NCI-H345 treated with DMSO at 0.1 percent for 48 hours (cell line): Measurements from ENCODE around the gene ELP5.

Source experiments
- DNase-seq: peaks from one replicate; lab custom pipeline; 2025; ENCODE audit not compliant: unreplicated experiment; lab: John Stamatoyannopoulos, UW

ELP5 gene

DNA sequence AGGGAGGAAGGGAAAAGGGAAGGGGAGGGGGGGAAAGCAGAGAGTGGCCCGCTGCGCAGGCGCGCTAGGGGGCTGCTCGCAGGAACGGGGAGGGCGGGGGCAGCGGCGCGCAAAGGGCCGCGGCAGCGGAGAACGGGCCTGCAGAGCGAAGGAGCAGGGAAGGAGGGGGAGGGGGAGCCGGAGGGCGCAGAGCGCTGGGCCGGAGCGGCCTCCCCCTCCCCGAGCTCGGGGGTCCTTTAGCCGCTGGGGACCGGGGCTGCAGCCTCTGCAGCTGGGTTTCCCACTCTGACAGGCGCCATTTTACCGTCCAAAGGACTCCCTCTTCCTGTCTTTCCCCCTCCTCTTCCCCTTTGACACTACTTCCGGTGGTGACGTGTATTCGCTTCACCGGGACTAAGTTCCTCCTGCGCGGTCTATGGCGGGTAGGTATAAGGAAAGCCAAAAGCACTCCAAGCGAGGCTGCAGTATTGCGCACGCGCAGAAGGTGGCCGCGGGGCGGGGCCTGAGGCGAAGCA lies 297 bp upstream of the ELP5 start, which contains the start of gene CTDNEP1:
CTDNEP1 (minus strand) TSS at position 74 of the 515 bp plus-strand sequence. CDS start 438 bp downstream, outside the sequence.
- DNase-seq: peak; percentile 88

DNA sequence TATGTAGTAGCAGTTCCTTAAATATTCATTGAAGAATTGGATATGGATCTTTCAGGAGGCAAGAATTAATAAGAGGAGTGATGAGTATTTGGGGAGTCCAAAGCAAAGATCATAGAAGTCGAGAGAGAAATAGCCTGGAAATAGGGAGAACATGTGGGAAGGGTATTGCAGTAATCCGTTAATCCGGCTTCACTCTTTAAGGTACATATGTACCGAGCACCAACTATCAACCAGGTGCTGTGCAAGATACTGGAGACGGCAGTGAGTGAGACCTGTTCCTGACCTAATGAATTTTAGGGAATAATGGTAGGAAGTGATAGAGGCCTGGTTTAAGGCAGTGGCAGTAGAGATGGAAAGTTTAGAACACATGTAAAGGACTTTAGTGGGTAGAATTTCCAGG lies 1.1 kb downstream of the ELP5 start:
- DNase-seq: no peak

DNA sequence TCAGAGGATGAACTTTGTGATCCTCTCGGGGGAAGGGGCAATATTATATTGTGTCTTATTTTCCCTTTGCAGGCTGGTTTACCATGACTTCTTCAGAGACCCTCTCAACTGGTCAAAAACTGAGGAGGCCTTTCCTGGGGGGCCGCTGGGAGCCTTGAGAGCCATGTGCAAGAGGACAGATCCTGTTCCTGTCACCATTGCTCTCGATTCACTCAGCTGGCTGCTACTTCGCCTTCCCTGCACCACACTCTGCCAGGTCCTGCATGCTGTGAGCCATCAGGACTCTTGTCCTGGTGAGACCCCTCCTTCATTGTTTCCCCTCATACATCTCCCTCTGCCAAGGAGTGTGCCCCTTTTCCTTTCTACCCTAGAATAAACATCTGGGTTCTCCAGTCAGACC lies 2.5 kb downstream of the ELP5 start:
- DNase-seq: no peak

DNA sequence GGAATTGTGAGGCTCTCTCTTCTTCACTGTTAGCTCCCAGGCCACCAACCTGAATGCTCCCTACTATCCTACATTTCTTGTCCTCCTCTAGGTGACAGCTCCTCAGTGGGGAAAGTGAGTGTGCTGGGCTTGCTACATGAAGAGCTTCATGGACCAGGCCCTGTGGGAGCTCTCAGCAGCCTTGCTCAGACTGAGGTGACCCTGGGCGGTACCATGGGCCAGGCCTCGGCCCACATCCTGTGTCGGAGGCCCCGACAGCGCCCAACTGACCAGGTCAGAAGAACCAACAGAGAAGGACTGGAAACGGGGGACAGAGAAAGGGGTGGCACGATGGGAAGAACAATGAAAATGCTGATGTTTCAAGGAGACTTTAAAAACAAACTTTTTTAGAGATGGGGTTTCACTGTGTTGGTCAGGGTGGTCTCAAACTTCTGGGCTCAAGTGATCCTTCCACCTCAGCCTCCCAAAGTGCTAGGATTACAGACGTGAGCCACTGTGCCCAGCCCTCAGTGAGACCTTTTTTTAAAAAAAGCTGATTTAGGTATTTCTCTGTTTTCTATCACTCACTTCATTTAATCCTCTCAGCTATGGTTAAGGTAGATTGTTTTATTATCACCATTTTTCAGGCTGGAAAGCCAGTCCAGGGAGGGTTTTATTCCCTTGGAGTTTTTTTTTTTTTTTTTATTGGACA lies 4.9 kb downstream of the ELP5 start:
- DNase-seq: no peak

DNA sequence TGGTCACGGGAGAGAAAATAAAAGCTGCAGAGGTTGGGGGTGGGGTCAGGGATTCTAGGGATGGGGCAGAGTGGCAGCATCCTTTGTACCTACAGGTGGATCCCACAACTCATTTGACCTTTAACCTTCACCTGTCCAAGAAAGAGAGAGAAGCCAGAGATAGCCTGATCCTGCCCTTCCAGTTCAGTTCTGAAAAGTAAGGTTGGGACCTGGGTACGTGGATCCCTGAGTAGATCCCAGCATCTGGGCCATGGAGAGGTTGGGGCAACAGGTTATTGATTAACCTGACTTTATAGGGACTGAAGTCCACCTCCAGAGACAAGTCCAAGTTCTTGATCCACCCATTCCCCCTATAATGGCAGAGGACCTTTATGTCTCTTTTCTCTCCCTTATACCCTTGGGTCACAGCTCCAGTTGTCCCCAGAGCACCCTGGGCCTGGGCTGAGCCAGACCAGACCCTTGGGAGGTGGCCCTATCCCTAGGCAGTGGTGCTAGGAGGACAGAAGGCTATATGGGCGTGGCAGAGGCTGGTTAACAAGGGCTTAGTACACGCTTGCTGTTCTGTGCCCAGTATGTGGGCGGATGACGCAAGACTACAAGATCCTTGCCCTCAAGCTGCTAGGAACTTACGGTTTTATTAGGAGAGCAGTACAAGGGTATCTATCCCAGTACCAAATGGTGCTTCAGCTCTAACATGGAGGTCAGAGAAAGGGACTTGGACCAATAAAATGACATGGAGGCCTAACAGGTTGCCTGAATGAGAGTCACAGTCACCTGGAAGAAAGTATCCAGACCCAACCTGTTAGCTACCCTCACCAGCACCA lies 6.9 kb downstream of the ELP5 start:
- no peak for DNase-seq

DNA sequence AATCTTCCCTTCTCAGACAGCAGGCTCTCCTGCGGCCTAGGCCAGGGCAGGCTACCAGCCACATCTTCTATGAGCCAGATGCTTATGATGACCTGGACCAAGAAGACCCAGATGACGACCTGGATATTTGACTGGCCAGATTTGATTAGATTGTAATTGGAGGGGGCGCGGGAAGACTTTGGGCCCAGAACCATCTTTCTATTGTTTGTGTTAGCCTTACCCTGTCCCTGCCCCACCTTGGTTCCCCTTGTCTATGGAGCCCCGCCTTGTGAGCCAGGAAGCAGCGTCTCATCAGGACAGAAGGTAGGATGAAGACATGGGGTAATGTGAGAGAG lies 7.5 kb downstream of the ELP5 start:
- DNase-seq: no peak

DNA sequence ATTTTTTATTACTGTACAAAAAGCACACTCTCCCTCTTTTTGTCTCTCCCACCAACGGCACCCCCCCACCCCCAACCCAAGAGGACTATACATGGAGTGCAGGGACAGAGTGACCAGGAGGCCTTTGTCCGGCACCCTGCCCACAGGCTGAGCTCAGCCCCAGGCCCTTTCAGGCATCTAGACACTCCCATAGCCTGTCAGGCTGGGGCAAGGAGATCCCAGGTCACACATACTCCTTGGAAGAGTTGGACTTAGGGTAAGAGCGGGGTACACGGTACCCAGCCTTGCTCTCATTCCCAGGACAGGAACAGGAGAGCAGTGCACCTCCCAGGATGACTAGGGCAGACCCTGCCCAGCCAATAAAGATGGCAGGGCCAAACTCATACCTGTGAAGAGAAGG lies 8.1 kb downstream of the ELP5 start:
- DNase-seq: no peak

DNA sequence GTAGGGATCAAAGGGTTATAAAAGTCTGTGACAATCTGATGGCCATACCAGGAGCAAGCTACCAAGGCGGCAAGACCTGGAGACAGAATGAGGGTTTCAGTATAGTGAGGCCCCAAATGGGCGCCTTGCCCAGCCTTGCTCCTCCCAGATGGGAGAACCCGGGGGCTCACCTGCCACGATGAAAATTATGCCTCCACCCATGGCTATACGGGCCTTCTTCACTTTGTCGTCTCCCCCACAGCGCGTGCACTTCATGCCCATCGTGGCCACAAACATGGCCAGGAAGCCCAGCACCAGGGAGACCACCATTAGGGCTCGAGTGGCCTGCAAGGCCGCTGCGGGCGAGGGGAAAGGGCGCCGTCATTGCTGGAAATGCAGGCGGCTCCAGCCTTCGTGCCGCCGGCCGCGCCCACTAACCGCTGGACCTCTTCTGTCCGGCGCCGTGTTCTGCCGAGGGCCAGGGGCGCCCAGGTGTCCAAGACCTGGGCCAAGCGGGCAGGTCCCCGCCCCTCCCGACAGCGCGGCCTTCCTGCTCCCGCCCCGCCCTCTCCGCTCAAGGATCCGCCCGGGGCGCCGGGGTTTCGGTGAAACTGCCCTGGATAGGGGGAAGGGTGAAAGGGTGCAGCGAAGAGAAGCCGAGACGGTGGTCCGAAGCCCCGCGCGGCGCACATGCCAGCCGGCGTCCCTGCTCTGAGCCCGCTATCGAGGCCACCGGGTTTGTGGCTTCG lies 8.8 kb downstream of the ELP5 start:
- DNase-seq: no peak

DNA sequence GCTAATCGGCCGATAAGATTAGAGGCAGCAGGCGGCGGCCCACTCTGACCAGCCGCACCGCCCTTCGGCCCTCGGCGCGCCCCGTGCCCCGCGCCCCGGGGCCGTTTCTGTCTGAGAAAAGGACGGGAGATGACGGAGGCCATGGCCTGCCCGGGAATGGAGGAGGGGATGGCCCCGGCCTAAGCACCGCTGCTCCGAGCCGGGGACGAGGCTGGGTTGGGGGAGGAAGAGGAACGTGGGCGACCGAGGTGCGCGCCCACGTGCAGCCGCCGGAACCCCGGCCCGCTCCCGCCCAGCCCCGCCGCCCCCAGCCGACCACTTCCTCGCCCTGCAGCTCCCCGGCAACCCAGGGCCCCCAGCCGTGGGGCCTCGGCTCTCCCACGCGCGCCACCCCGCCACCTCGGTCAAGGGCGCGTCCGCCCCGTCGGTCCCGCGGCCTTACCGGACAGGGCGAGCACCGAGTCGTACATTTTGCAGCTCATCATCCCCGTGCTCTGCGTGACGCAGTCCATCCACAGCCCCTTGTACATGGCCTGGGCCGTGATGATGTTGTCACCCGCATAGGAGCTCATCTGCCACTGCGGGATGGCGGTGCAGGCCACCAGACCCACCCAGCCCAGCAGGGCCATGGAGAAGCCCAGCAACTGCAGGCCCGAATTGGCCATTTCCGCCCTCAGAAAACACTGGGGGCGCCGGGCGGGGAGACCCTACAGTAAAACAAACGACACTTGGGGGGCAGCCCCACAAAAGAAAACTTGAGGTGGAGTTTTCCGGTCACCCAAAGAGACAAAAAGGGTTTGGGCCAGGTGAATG lies 9.6 kb downstream of the ELP5 start:
- no peak for DNase-seq

DNA sequence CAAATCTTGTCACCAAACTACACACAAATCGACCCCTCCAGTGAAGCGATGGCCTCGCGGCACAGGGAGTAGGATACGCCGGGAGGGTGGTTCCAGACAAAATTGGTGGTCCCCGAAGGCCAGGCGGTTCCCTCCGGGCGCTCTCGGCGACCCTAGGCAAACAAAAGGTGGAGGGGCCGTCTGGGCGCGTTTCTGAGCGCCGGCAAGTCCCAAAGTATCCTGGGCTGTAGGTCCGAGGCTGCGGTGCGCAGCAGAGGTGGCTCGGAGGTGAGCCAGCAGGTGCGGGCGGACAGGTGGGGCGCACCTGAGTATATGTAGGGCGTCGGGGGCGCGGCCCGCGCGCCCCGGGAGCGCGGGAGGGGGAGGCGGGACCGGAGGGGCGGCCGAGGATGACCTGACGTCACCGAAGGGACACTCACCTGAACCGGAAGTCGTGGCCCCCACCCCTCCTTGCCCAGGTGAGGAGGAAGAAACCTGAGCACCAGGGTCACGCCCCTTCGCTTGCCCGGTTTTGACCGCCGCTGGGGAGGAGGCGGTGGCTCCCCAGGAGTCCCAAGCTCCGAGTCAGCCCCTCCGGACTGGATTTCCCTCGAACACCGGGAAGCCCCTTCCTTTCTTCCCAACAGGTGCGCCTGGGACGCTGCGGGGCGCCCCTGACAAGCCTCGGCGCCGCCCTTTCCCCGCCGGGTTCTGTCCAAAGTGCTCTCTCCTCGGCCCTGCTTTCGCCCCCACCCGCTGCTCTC lies 10.3 kb downstream of the ELP5 start, which contains the start of gene CLDN7:
CLDN7 (minus strand) TSS at position 287 of the 743 bp plus-strand sequence. CDS start 435 bp downstream, outside the sequence.
- DNase-seq: peak; percentile 59

DNA sequence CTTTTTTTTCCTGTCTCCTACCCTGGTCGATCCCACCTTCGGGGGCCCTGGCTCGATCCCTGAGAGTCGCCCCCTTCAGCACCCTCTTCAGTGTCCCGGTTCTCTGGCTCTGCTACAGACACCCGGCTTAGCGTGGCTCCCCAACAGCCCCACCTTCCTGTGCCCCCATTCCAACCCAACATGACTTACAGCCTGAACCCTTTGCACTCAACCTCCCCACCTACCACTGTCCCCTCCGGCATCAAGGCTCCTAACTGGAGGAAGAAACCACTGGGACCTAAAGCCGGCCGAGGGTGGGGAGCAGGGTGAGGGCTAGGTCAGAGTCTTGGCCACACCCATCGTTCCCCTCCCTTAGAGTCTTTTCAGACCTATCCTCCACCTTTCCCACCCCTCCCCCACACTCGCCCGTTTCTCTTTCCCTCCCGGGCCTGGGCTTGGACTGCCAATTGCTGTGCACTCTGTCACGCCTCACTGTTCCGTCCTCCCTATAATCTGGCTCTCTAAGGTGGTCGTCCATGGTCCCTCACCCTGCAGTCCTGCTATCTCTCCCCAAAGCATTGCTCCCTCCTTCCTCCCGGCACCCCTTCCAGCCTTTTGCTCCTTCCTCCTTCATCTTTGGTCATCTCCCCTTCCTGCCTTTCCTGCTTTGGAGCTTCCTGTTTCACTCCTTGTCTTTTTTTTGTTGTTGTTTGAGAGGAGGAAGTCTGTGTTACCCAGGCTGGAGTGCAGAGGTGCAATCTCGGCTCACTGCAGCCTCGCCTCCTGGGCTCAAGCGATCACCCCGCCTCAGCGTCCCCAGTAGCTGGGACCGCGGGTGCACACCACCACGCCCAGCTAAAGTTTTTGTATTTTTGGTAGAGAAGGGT lies 11.2 kb downstream of the ELP5 start:
- DNase-seq: no peak

DNA sequence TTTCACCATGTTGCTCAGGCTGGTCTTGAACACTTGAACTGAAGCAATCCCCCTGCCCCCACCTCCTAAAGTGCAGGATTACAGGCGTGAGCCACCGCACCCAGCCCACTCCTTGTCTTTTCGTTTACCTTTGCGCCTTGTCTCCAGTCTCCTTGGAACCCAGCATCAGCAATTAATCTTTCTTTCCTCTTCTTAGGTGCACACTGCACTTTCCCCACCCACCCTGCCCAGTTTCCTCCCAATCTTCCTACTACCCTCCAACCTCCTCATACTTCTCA lies 11.7 kb downstream of the ELP5 start:
- DNase-seq: no peak

DNA sequence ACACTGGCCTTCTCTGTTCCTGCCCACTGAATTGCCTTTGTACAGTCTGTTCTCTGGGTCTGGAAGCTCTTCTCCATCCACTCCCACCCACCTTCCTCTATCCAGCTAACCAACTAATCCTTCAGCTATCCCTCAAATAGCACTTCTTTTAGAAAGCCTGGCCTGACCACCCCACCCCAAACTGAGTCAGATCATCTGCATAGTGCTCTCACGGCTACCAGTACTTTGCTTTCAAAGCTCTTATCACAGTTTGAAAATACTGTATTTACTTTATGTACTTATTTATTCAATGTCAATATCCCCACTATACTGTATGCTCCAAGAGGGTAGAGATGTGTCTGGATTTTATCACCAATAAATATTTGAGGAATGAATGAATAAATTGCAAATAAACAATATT lies 14.8 kb downstream of the ELP5 start:
- no peak for DNase-seq

DNA sequence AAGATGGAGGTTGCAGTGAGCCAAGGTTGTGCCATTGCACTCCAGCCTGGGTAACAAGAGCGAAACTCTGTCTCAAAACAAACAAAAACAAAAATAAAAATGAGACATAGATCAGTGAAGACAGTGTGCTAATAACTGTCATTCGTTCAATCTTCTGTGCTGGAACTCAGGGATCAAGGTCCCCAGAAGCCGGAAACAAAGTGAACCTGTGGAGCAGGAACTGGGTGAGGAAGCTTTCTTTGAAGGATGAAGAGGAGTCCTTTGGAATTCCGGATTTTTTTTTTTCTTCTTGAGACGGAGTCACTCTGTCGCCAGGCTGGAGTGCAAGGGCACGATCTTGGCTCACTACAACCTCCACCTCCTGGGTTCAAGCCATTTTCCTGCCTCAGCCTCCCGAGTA lies 27.4 kb downstream of the ELP5 start:
- no peak for DNase-seq

DNA sequence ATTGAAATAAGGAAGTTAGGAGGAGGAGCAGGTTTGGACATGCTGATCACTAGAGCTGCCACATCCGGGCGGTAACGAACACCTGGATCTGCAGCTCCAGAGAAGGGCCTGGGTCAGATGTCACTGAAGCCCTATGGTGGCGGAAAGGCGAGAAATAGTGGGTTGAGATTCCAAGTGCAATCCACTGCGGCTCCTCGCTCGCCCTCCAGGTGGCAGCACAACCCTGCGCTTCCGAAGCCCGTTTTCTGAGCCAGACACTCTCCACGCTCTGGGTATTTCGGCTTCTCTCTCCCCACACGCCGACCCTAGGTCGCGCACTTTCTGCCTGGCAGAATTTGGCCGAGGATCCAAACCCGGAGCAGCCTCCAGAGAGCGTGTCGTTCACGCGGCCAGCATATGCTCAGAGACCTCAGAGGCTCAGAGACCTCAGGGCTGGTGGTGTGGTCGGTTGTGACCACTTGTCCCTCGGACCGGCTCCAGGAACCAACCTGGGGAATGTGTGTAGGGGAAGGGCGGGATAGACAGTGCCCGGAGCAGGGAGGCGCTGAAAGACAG lies 28.6 kb downstream of the ELP5 start:
- peak; percentile 45 for DNase-seq

DNA sequence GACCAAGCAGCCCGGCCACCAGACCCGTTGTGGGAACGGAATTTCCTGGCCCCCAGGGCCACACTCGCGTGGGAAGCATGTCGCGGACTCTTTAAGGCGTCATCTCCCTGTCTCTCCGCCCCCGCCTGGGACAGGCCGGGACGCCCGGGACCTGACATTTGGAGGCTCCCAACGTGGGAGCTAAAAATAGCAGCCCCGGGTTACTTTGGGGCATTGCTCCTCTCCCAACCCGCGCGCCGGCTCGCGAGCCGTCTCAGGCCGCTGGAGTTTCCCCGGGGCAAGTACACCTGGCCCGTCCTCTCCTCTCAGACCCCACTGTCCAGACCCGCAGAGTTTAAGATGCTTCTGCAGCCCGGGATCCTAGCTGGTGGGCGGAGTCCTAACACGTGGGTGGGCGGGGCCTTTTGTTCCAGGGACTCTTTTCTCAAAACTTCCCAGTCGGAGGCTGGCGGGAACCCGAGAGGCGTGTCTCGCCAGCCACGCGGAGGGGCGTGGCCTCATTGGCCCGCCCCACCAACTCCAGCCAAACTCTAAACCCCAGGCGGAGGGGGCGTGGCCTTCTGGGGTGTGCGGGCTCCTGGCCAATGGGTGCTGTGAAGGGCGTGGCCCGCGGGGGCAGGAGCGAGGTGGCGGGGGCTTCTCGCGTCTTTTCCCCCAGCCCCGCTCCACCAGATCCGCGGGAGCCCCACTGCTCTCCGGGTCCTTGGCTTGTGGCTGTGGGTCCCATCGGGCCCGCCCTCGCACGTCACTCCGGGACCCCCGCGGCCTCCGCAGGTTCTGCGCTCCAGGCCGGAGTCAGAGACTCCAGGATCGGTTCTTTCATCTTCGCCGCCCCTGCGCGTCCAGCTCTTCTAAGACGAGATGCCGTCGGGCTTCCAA lies 29.3 kb downstream of the ELP5 start, which contains the start of gene SLC2A4:
SLC2A4 (plus strand) TSS at position 645 of the 879 bp plus-strand sequence; CDS start at position 862, 217 bp downstream.
- DNase-seq: peak; percentile 36

DNA sequence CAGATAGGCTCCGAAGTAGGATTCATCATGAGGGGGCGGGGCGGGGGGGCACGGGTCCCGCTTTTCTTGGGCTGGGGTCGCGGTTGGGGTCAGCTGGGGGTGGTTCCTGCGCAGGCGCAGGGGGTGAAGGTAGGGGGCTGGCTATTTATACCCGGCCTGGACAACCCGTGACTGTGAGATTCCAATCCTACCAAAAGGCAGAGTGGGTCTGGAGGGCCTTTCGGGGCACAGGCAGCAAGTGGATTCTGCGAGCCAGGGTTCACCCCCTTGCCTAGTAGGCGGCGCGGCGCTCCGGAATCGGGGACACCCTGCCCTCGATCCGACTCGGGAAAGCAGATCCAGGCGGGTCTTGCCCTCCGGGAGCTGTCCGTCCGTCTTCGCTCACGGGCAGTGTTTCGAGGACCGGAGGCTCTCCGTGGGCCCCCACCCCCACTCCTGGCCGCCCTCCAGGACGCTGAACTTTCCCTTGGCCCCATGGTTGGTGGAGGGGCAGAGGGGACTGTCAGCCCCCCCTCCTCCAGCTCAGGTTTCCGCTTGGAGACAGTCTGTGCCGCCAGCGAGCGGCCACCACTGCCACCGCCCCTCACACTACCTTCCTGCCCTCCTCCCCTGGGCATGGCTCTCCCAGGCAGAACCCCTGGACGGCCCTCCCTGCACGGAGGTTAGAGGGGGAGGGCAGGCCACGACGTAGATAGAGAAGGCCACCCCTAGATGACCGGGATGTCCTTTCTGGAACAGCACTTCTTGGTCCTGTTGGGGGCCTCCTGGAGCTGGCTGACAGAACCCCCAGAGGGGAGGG lies 30.1 kb downstream of the ELP5 start:
- no peak for DNase-seq
